Mucosa of descending colon (tissue), 3 donors: ENCODE results near the gene C1orf174. TPM values are rescaled to one million over a fixed set of nuclear protein-coding genes. Genes with fewer than 3 reads are reported as not detected.

Experiments used
- ATAC-seq: fragments of 200-7000 bp; cut with Tn5 transposase; one replicate; pipeline ENCODE4 v1.9.1; 2020; ENCODE audit warnings: mild to moderate bottlenecking, moderate library complexity
- DNase-seq, 3 donors: peaks; one replicate each; pipeline ENCODE4 v3.0.0-alpha.2; 2020
- H3K36me3 ChIP-seq: fragments of 200-600 bp; one replicate; pipeline ENCODE4 v1.8.0; 2021; ENCODE audit warnings: low read depth, mild to moderate bottlenecking
- H3K4me1 ChIP-seq: fragments of 200-600 bp; one replicate; pipeline ENCODE4 v1.8.0; 2021; ENCODE audit warnings: low read depth, mild to moderate bottlenecking
- H3K4me3 ChIP-seq: fragments of 200-600 bp; one replicate; pipeline ENCODE4 v1.8.0; 2021; ENCODE audit warnings: mild to moderate bottlenecking
- H3K9me3 ChIP-seq: fragments of 200-600 bp; one replicate; pipeline ENCODE4 v1.8.0; 2021; ENCODE audit warnings: mild to moderate bottlenecking
- CTCF ChIP-seq: fragments of 200-600 bp; IDR thresholded peaks from one replicate; pipeline ENCODE4 v1.8.0; 2022; ENCODE audit warnings: antibody characterized with exemption, mild to moderate bottlenecking
- intact Hi-C, 2 donors: fragments of 100-400 bp; cut with DNase I in 1 of 2; cut with micrococcal nuclease in 1 of 2; formaldehyde crosslinking; loops; one replicate each; pipeline versions ENCODE4 v1.11.0 to v1.11.1; 2022; cut with DNase I, micrococcal nuclease
- total RNA-seq, 3 donors: library from RNA; stranded (reverse); fragmentation: NEBNext Ultra II Directional in 2 of 3; extraction: Animal tissue kit (Norgen Biotek cat#: 25700) in 2 of 3; gene quantifications; one replicate each; pipeline versions ENCODE4 v1.2.1 to v1.2.4, GENCODE V29; 2021 to 2023
- donor health status: DM: no; HTN: no; CAD: no; lungs with moderate emphysema.
- donor health status: DM: no; HTN: no; CAD: no.
- donor health status: DM: no; HTN: yes; CAD: no.

Gene C1orf174
- total RNA-seq, 3 donors from 2014 or later = 19.3 to 23.7 (median 21.8) TPM

DNA sequence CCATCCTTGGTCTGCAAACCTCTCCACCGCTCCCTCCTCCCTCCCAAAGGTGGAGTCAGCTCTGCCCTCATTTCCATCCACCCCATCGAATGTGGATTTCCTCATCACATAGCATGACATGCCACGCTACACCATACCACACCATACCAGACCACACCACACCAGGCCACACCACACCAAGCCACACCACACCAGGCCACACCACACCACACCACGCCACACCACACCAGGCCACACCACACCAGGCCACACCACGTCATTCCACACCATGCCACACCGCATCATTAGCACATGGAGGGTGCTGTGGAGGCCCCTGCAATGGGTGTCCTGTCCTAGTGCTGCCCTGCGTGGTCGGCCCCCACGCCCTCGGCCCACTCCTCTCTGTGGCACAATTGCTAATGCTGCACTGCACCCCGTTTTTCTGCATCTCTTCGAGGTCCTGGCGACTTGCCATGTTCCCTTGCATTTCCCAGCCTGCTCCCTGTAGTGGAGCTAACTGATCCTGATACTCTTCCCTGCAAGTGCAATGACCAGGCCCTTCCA is 31.5 kb downstream of the C1orf174 start:
- no peak overlapping the region for H3K4me3 ChIP-seq
- no peaks in the 10 kb centered on the region for H3K9me3 ChIP-seq
- H3K36me3 ChIP-seq = no peaks in the 10 kb centered on the region
- intact Hi-C loops = no loop called here
- TF ChIP-seq CTCF = no peak
- no peaks in the 10 kb centered on the region for H3K4me1 ChIP-seq
- peak; percentile 27 for ATAC-seq
- no peak for DNase-seq

GRCh38 chr1:3865606-3866160 is 34.4 kb downstream of the C1orf174 start:
- H3K36me3 ChIP-seq = no peaks in the 10 kb centered on the region
- ATAC-seq (no peak), DNase-seq (no peak)
- no peaks in the 10 kb centered on the region for H3K9me3 ChIP-seq
- no peaks in the 10 kb centered on the region for H3K4me1 ChIP-seq
- TF ChIP-seq CTCF = no peak
- intact Hi-C loops = no loop called here
- no peak overlapping the region for H3K4me3 ChIP-seq

- Histone ChIP-seq H3K4me1 (no peaks in the 10 kb centered on the region), H3K9me3 (no peaks in the 10 kb centered on the region), H3K36me3 (no peaks in the 10 kb centered on the region), H3K4me3 (no peak overlapping the region)
- no peak for ATAC-seq
- no peak for DNase-seq
- TF ChIP-seq CTCF = no peak
- intact Hi-C loops = no loop called here
These were observed 35.2 kb downstream of the C1orf174 start for GRCh38 chr1:3864884-3865283.

GRCh38 chr1:3863231-3863935 is 36.7 kb downstream of the C1orf174 start:
- intact Hi-C loops = no loop called here
- TF ChIP-seq CTCF = no peak
- Histone ChIP-seq H3K9me3 (no peaks in the 10 kb centered on the region), H3K36me3 (no peaks in the 10 kb centered on the region), H3K4me1 (peaks cover 3% of the 10 kb centered on the region), H3K4me3 (no peak overlapping the region)
- ATAC-seq (no peak), DNase-seq (no peak)

- H3K9me3 ChIP-seq = no peaks in the 10 kb centered on the region
- no peak for TF ChIP-seq CTCF
- peaks cover 17% of the 10 kb centered on the region for H3K4me1 ChIP-seq
- peak in 2 of 3 donors; percentile 36 to 57 for DNase-seq
- intact Hi-C loops = no loop called here
- peak; percentile 5 for ATAC-seq
- peak overlapping the region; percentile 83 for H3K4me3 ChIP-seq
- H3K36me3 ChIP-seq = no peaks in the 10 kb centered on the region
These were observed 41.7 kb downstream of the C1orf174 start for GRCh38 chr1:3858231-3858981.
